Chondrocyte (in vitro differentiated cells): ENCODE data around the gene TMEM225B. TPM values are rescaled to one million over a fixed set of nuclear protein-coding genes. Genes with fewer than 3 reads are reported as not detected.
"Not testable (repeated sequence)": the region's sequence is repeated elsewhere in the genome, so short reads cannot be mapped to it uniquely, and the experiment has no call there.

ENCODE experiments used
- DNase-seq: peaks from one replicate; pipeline ENCODE4 v3.0.0; 2021; ENCODE audit warnings: mixed read lengths, low spot score
- H3K27ac Mint-ChIP-seq: one replicate; pipeline ENCODE4 v1.8.0; 2021; ENCODE audit warnings: mild to moderate bottlenecking, moderate library complexity, mixed read lengths; ENCODE audit not compliant: unreplicated experiment
- H3K27me3 Mint-ChIP-seq: 2 replicates; pipeline ENCODE4 v1.8.0; 2021; ENCODE audit warnings: low read depth, mixed read lengths
- H3K36me3 Mint-ChIP-seq: 2 replicates; pipeline ENCODE4 v1.8.0; 2021; ENCODE audit warnings: low read depth, mixed read lengths
- H3K4me1 Mint-ChIP-seq: 2 replicates; pipeline ENCODE4 v1.8.0; 2021; ENCODE audit warnings: low read depth, mild to moderate bottlenecking, mixed read lengths
- H3K4me3 Mint-ChIP-seq: one replicate; pipeline ENCODE4 v1.8.0; 2021; ENCODE audit warnings: mild to moderate bottlenecking, moderate library complexity, mixed read lengths; ENCODE audit not compliant: unreplicated experiment
- H3K9me3 Mint-ChIP-seq: 2 replicates; pipeline ENCODE4 v1.8.0; 2021; ENCODE audit warnings: low read depth, mixed read lengths
- total RNA-seq: library from RNA; stranded (reverse); gene quantifications from 3 replicates; pipeline ENCODE4 v1.2.1, GENCODE V29; 2021
- TF ChIP-seq, protein P1 (sequence below): fragments of 200-600 bp; sonication (generic); IDR thresholded peaks from 2 replicates; pipeline ENCODE4 v1.5.0; 2021; ENCODE audit warnings: antibody characterized with exemption, mild to moderate bottlenecking, moderate library complexity

The TMEM225B gene
- total RNA-seq, 1 donor from 2014 or later, result 0.75 TPM

- H3K27ac Mint-ChIP-seq, result no peak overlapping the region
- H3K9me3 Mint-ChIP-seq, result peaks cover 13% of the 10 kb centered on the region
- H3K4me3 Mint-ChIP-seq, result no peak overlapping the region
- TF ChIP-seq, protein P1, sequence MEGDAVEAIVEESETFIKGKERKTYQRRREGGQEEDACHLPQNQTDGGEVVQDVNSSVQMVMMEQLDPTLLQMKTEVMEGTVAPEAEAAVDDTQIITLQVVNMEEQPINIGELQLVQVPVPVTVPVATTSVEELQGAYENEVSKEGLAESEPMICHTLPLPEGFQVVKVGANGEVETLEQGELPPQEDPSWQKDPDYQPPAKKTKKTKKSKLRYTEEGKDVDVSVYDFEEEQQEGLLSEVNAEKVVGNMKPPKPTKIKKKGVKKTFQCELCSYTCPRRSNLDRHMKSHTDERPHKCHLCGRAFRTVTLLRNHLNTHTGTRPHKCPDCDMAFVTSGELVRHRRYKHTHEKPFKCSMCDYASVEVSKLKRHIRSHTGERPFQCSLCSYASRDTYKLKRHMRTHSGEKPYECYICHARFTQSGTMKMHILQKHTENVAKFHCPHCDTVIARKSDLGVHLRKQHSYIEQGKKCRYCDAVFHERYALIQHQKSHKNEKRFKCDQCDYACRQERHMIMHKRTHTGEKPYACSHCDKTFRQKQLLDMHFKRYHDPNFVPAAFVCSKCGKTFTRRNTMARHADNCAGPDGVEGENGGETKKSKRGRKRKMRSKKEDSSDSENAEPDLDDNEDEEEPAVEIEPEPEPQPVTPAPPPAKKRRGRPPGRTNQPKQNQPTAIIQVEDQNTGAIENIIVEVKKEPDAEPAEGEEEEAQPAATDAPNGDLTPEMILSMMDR, result no peak
- DNase-seq, result no peak
- H3K4me1 Mint-ChIP-seq, result no peaks in the 10 kb centered on the region
- H3K27me3 Mint-ChIP-seq, result no peaks in the 10 kb centered on the region
- H3K36me3 Mint-ChIP-seq, result peaks cover 18% of the 10 kb centered on the region
These were observed 47.5 kb downstream of the TMEM225B start for GRCh38 chr7:99645590-99645989.

- TF ChIP-seq, protein P1, result no peak
- Mint-ChIP-seq H3K27me3 (no peaks in the 10 kb centered on the region), H3K27ac (no peak overlapping the region), H3K9me3 (peaks cover 13% of the 10 kb centered on the region), H3K4me1 (no peaks in the 10 kb centered on the region), H3K4me3 (no peak overlapping the region), H3K36me3 (peaks cover 19% of the 10 kb centered on the region)
- DNase-seq, result no peak
These were observed 50.8 kb downstream of the TMEM225B start for GRCh38 chr7:99648843-99649242.

DNA sequence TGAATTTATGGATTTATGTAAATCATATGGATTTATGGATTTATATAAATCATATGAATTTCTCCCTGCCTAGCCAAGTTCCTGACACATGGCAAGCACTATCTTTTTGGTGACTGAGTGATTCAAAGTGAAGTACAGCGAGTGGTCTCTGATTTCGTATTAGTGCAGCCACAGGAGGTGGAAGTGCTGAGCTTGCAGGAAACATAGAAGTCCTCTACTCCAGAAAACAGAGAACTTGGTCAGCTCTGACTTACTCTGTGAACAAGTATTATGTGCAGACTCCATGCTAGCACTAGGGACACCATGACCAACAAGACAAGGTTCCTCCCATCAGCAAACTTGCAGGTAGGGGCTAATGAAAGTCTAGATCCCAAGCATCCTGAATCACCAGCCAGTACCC, 53.2 kb downstream of the TMEM225B start:
- H3K9me3 Mint-ChIP-seq, result peaks cover 12% of the 10 kb centered on the region
- H3K36me3 Mint-ChIP-seq, result peaks cover 7% of the 10 kb centered on the region

GRCh38 chr7:99652671-99653070, 54.6 kb downstream of the TMEM225B start:
- no peak overlapping the region for H3K4me3 Mint-ChIP-seq
- peaks cover 19% of the 10 kb centered on the region for H3K9me3 Mint-ChIP-seq
- peaks cover 9% of the 10 kb centered on the region for H3K36me3 Mint-ChIP-seq
- no peaks in the 10 kb centered on the region for H3K27me3 Mint-ChIP-seq
- H3K27ac Mint-ChIP-seq, result no peak overlapping the region
- H3K4me1 Mint-ChIP-seq, result no peaks in the 10 kb centered on the region
- no peak for DNase-seq
- TF ChIP-seq, protein P1, result no peak

More for the DNA sequence above, 53.2 kb downstream of the TMEM225B start:
- DNase-seq, result no peak
- Mint-ChIP-seq H3K4me3 (no peak overlapping the region), H3K27me3 (no peaks in the 10 kb centered on the region), H3K27ac (no peak overlapping the region), H3K4me1 (no peaks in the 10 kb centered on the region)
- TF ChIP-seq, protein P1, result no peak

- H3K4me1 Mint-ChIP-seq, H3K27ac Mint-ChIP-seq, DNase-seq, H3K27me3 Mint-ChIP-seq, H3K4me3 Mint-ChIP-seq: not testable (repeated sequence)
- peaks cover 23% of the 10 kb centered on the region for H3K9me3 Mint-ChIP-seq
- H3K36me3 Mint-ChIP-seq, result peaks cover 10% of the 10 kb centered on the region
These were observed 55.2 kb downstream of the TMEM225B start for GRCh38 chr7:99653269-99653668.

- no peak overlapping the region for H3K27ac Mint-ChIP-seq
- TF ChIP-seq, protein P1, result no peak
- no peak overlapping the region for H3K4me3 Mint-ChIP-seq
- H3K27me3 Mint-ChIP-seq, result no peaks in the 10 kb centered on the region
- no peaks in the 10 kb centered on the region for H3K4me1 Mint-ChIP-seq
- H3K36me3 Mint-ChIP-seq, result peaks cover 9% of the 10 kb centered on the region
- peaks cover 23% of the 10 kb centered on the region for H3K9me3 Mint-ChIP-seq
- no peak for DNase-seq
These were observed 55.7 kb downstream of the TMEM225B start for GRCh38 chr7:99653754-99654153.

DNA sequence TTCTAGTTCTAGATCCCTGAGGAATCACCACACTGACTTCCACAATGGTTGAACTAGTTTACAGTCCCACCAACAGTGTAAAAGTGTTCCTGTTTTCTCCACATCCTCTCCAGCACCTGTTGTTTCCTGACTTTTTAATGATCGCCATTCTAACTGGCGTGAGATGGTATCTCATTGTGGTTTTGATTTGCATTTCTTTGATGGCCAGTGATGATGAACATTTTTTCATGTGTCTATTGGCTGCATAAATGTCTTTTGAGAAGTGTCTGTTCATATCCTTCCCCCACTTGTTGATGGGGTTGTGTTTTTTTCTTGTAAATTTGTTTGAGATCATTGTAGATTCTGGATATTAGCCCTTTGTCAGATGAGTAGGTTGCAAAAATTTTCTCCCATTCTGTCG, 56.6 kb downstream of the TMEM225B start:
- not testable (repeated sequence) for H3K4me3 Mint-ChIP-seq, H3K36me3 Mint-ChIP-seq, H3K27ac Mint-ChIP-seq, DNase-seq, H3K27me3 Mint-ChIP-seq, H3K4me1 Mint-ChIP-seq
- peaks cover 23% of the 10 kb centered on the region for H3K9me3 Mint-ChIP-seq

- H3K9me3 Mint-ChIP-seq, result peaks cover 31% of the 10 kb centered on the region
- H3K4me3 Mint-ChIP-seq, DNase-seq, H3K27me3 Mint-ChIP-seq, H3K4me1 Mint-ChIP-seq, H3K27ac Mint-ChIP-seq: not testable (repeated sequence)
- H3K36me3 Mint-ChIP-seq, result peaks cover 13% of the 10 kb centered on the region
These were observed 59.8 kb downstream of the TMEM225B start for GRCh38 chr7:99657879-99658278.
